Central memory CD8-positive, alpha-beta T cell (primary cell): Measurements from ENCODE around the gene WDR93.

ENCODE experiments used
- ATAC-seq: fragments of 150-1000 bp; cut with Tn5 transposase; replicated peaks from 2 replicates; pipeline ENCODE4 v1.10.0; 2022; ENCODE audit warnings: mild to moderate bottlenecking, moderate FRiP score, moderate number of reproducible peaks; ENCODE audit not compliant: poor library complexity, severe bottlenecking; ENCODE audit errors: extremely low read depth
- DNase-seq, 2 donors: peaks; one replicate each; pipeline ENCODE4 v3.0.0; 2021; ENCODE audit warnings: low spot score in 2 of 2
- H3K27ac Mint-ChIP-seq: one replicate; pipeline ENCODE4 v1.8.0; 2022; ENCODE audit warnings: low read depth, mild to moderate bottlenecking, moderate library complexity, mixed read lengths
- H3K27me3 Mint-ChIP-seq: one replicate; pipeline ENCODE4 v1.8.0; 2022; ENCODE audit warnings: mixed read lengths
- H3K36me3 Mint-ChIP-seq: one replicate; pipeline ENCODE4 v1.8.0; 2022; ENCODE audit warnings: mild to moderate bottlenecking, moderate library complexity, mixed read lengths; ENCODE audit not compliant: insufficient read depth
- H3K4me1 Mint-ChIP-seq: one replicate; pipeline ENCODE4 v1.8.0; 2022; ENCODE audit warnings: mixed read lengths
- H3K4me3 Mint-ChIP-seq: one replicate; pipeline ENCODE4 v1.8.0; 2022; ENCODE audit warnings: mild to moderate bottlenecking, moderate library complexity, mixed read lengths
- H3K9me3 Mint-ChIP-seq: one replicate; pipeline ENCODE4 v1.8.0; 2022; ENCODE audit warnings: mixed read lengths

The WDR93 gene

GRCh38 chr15:89653578-89653977 is 37.0 kb upstream of the WDR93 start:
- Mint-ChIP-seq H3K36me3 (no peaks in the 10 kb centered on the region), H3K4me3 (no peak overlapping the region), H3K27ac (no peak overlapping the region), H3K9me3 (no peaks in the 10 kb centered on the region), H3K4me1 (peaks cover 12% of the 10 kb centered on the region), H3K27me3 (peaks cover 58% of the 10 kb centered on the region)
- ATAC-seq (no peak), DNase-seq (no peak)

GRCh38 chr15:89654301-89654761 is 36.3 kb upstream of the WDR93 start:
- Mint-ChIP-seq H3K36me3 (no peaks in the 10 kb centered on the region), H3K9me3 (no peaks in the 10 kb centered on the region), H3K27ac (no peak overlapping the region), H3K27me3 (peaks cover 64% of the 10 kb centered on the region), H3K4me3 (peak overlapping the region; percentile 64), H3K4me1 (peaks cover 12% of the 10 kb centered on the region)
- DNase-seq = no peak
- ATAC-seq = no peak

GRCh38 chr15:89654847-89655805 is 35.5 kb upstream of the WDR93 start, which contains the start of gene KIF7:
TSS of gene KIF7 (minus strand) at chr15:89655467. CDS start at chr15:89652930, 2,537 bp downstream.
- Mint-ChIP-seq H3K9me3 (no peaks in the 10 kb centered on the region), H3K27ac (no peak within 1 kb of the TSS), H3K27me3 (peaks cover 72% of the 10 kb centered on the region), H3K4me3 (peak within 1 kb of the TSS; percentile 64), H3K4me1 (peaks cover 12% of the 10 kb centered on the region), H3K36me3 (no peaks in the 10 kb centered on the region)
- no peak for DNase-seq
- ATAC-seq = peak; percentile 40

- peak overlapping the region; percentile 64 for H3K4me3 Mint-ChIP-seq
- no peak overlapping the region for H3K27ac Mint-ChIP-seq
- peaks cover 12% of the 10 kb centered on the region for H3K4me1 Mint-ChIP-seq
- no peak for ATAC-seq
- peaks cover 83% of the 10 kb centered on the region for H3K27me3 Mint-ChIP-seq
- no peaks in the 10 kb centered on the region for H3K36me3 Mint-ChIP-seq
- H3K9me3 Mint-ChIP-seq = no peaks in the 10 kb centered on the region
- no peak for DNase-seq
Measured at GRCh38 chr15:89656116-89656815, 34.3 kb upstream of the WDR93 start.

GRCh38 chr15:89657686-89658200 is 32.9 kb upstream of the WDR93 start:
- no peak overlapping the region for H3K4me3 Mint-ChIP-seq
- ATAC-seq (no peak), DNase-seq (no peak)
- H3K36me3 Mint-ChIP-seq = no peaks in the 10 kb centered on the region
- H3K9me3 Mint-ChIP-seq = no peaks in the 10 kb centered on the region
- peaks cover 82% of the 10 kb centered on the region for H3K27me3 Mint-ChIP-seq
- H3K27ac Mint-ChIP-seq = no peak overlapping the region
- H3K4me1 Mint-ChIP-seq = peaks cover 12% of the 10 kb centered on the region

- H3K4me1 Mint-ChIP-seq = peaks cover 12% of the 10 kb centered on the region
- H3K27ac Mint-ChIP-seq = no peak overlapping the region
- no peaks in the 10 kb centered on the region for H3K9me3 Mint-ChIP-seq
- no peaks in the 10 kb centered on the region for H3K36me3 Mint-ChIP-seq
- no peak for ATAC-seq
- H3K27me3 Mint-ChIP-seq = peaks cover 77% of the 10 kb centered on the region
- no peak overlapping the region for H3K4me3 Mint-ChIP-seq
- DNase-seq = no peak
Measured at GRCh38 chr15:89659295-89659694, 31.3 kb upstream of the WDR93 start.

GRCh38 chr15:89660556-89660955 is 30.1 kb upstream of the WDR93 start:
- no peak for ATAC-seq
- peaks cover 3% of the 10 kb centered on the region for H3K4me1 Mint-ChIP-seq
- H3K27ac Mint-ChIP-seq = no peak overlapping the region
- no peak overlapping the region for H3K4me3 Mint-ChIP-seq
- no peaks in the 10 kb centered on the region for H3K9me3 Mint-ChIP-seq
- peaks cover 72% of the 10 kb centered on the region for H3K27me3 Mint-ChIP-seq
- DNase-seq = no peak
- no peaks in the 10 kb centered on the region for H3K36me3 Mint-ChIP-seq

GRCh38 chr15:89662893-89663626 is 27.6 kb upstream of the WDR93 start:
- Mint-ChIP-seq H3K36me3 (no peaks in the 10 kb centered on the region), H3K9me3 (no peaks in the 10 kb centered on the region), H3K27me3 (peaks cover 64% of the 10 kb centered on the region), H3K27ac (no peak overlapping the region), H3K4me3 (no peak overlapping the region), H3K4me1 (no peaks in the 10 kb centered on the region)
- ATAC-seq (no peak), DNase-seq (no peak)

- H3K27me3 Mint-ChIP-seq = peaks cover 54% of the 10 kb centered on the region
- H3K4me3 Mint-ChIP-seq = peak overlapping the region; percentile 0
- H3K4me1 Mint-ChIP-seq = no peaks in the 10 kb centered on the region
Measured at GRCh38 chr15:89664441-89665350, 25.9 kb upstream of the WDR93 start.

GRCh38 chr15:89665449-89666181 is 25.0 kb upstream of the WDR93 start:
- no peak overlapping the region for H3K27ac Mint-ChIP-seq
- no peak for DNase-seq
- no peak for ATAC-seq

More at GRCh38 chr15:89664441-89665350, 25.9 kb upstream of the WDR93 start:
- ATAC-seq = no peak
- no peak overlapping the region for H3K27ac Mint-ChIP-seq
- no peaks in the 10 kb centered on the region for H3K9me3 Mint-ChIP-seq
- H3K36me3 Mint-ChIP-seq = no peaks in the 10 kb centered on the region
- no peak for DNase-seq

More at GRCh38 chr15:89665449-89666181, 25.0 kb upstream of the WDR93 start:
- Mint-ChIP-seq H3K4me3 (no peak overlapping the region), H3K4me1 (no peaks in the 10 kb centered on the region), H3K36me3 (no peaks in the 10 kb centered on the region), H3K9me3 (no peaks in the 10 kb centered on the region), H3K27me3 (peaks cover 45% of the 10 kb centered on the region)
